Cardiac fibroblast (primary cell): ENCODE data around the gene MED12L.
A peak's percentile ranks its signal among the peaks of the same experiment; 100 is the strongest.

Source experiments
- DNase-seq, 2 donors: peaks; one replicate each; pipeline versions ENCODE4 v3.0.0 to v3.0.0-alpha.2; 2010; ENCODE audit warnings: low read depth in 2 of 2
- H3K4me3 ChIP-seq, 2 donors: replicated peaks in 1 of 2; 1 replicate in 1 of 2; 2 replicates in 1 of 2; pipeline ENCODE4 v1.5.1; 2011; ENCODE audit warnings: low read depth in 2 of 2, low read length in 2 of 2, mild to moderate bottlenecking in 2 of 2, moderate library complexity in 1 of 2
- TF ChIP-seq, protein P1 (sequence below): IDR thresholded peaks from one replicate; pipeline ENCODE4 v1.5.1; 2011; ENCODE audit warnings: low read depth, mild to moderate bottlenecking, low read length, inconsistent platforms

The MED12L gene

GRCh38 chr3:151210676-151211381 is 125.4 kb downstream of the MED12L start:
- TF ChIP-seq, protein P1, sequence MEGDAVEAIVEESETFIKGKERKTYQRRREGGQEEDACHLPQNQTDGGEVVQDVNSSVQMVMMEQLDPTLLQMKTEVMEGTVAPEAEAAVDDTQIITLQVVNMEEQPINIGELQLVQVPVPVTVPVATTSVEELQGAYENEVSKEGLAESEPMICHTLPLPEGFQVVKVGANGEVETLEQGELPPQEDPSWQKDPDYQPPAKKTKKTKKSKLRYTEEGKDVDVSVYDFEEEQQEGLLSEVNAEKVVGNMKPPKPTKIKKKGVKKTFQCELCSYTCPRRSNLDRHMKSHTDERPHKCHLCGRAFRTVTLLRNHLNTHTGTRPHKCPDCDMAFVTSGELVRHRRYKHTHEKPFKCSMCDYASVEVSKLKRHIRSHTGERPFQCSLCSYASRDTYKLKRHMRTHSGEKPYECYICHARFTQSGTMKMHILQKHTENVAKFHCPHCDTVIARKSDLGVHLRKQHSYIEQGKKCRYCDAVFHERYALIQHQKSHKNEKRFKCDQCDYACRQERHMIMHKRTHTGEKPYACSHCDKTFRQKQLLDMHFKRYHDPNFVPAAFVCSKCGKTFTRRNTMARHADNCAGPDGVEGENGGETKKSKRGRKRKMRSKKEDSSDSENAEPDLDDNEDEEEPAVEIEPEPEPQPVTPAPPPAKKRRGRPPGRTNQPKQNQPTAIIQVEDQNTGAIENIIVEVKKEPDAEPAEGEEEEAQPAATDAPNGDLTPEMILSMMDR: peak; percentile 31
- DNase-seq: peak; percentile 25 to 45

DNA sequence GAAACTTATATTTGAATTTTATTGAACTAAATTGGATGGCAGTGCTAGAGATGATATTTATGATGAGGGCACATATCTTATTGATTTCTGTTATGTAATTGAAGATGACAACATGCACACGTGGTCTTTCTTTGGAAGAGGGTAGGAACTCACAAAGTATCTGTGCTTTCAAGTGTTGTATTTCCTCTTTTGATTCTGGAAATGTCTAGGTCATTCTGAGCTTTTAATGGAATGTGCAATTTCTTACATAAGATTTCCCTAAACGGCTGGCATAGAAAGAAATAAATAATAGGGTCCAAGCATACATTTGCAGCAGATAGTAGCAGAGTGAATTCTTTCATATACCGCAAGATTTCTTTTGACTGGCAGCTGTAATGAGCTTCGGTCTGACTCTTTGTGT is 127.7 kb downstream of the MED12L start:
- TF ChIP-seq, protein P1: no peak
- no peak for DNase-seq
- H3K4me3 ChIP-seq: no peak overlapping the region

More at GRCh38 chr3:151210676-151211381, 125.4 kb downstream of the MED12L start:
- H3K4me3 ChIP-seq: no peak overlapping the region

GRCh38 chr3:151213881-151214280 is 128.4 kb downstream of the MED12L start:
- DNase-seq: peak; percentile 41 to 61
- TF ChIP-seq, protein P1: no peak
- no peak overlapping the region for H3K4me3 ChIP-seq

DNA sequence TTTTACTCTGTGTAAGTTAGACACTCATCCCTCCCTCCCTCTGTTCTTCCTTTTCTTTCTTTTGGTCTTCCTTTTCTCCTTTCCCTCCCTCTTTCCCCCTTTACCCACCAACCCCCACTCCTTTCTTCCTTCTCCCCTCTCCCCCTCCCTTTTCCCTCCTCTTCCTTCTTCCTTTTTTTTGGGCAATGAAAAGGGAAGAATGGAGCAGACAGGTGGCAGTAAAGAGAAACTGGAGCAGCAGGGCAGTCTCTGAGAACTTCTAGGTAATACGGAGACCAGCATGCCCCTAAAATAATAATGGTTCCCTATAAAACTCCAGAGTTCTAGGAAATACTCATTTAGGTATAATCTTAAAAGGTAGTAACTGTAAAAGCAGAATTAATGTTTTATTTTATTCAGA is 129.0 kb downstream of the MED12L start:
- H3K4me3 ChIP-seq: no peak overlapping the region
- no peak for DNase-seq
- TF ChIP-seq, protein P1: no peak

- peak; percentile 18 to 63 for DNase-seq
- TF ChIP-seq, protein P1: no peak
- H3K4me3 ChIP-seq: no peak overlapping the region
Observed at GRCh38 chr3:151216641-151217607, 131.5 kb downstream of the MED12L start.

GRCh38 chr3:151218136-151218535 is 132.7 kb downstream of the MED12L start:
- TF ChIP-seq, protein P1: no peak
- no peak overlapping the region for H3K4me3 ChIP-seq
- no peak for DNase-seq
